Kidney epithelial cell (primary cell): ENCODE results near the gene WNT8A. TPM values are rescaled to one million over a fixed set of nuclear protein-coding genes. Genes with fewer than 3 reads are reported as not detected.

Experiments used
- DNase-seq: peaks from one replicate; pipeline ENCODE4 v3.0.0-alpha.2; 2010; ENCODE audit warnings: low read depth
- H3K27me3 ChIP-seq: 2 replicates; pipeline ENCODE4 v1.6.0; 2011; ENCODE audit warnings: low read length; ENCODE audit not compliant: control insufficient read depth, insufficient read depth
- H3K36me3 ChIP-seq: 2 replicates; pipeline ENCODE4 v1.5.1; 2011; ENCODE audit warnings: low read length; ENCODE audit not compliant: control insufficient read depth, insufficient read depth
- H3K4me3 ChIP-seq: 2 replicates; pipeline ENCODE4 v1.5.1; 2011; ENCODE audit warnings: low read depth, mild to moderate bottlenecking, control low read depth, low read length
- total RNA-seq: library from RNA; depleted of rRNA; stranded (reverse); fragments of >200 nt; gene quantifications from 2 replicates; pipeline ENCODE4 v1.2.3, GENCODE V29; 2015
- TF ChIP-seq, protein P1 (sequence below): IDR thresholded peaks from 2 replicates; pipeline ENCODE4 v1.5.1; 2011; ENCODE audit warnings: mild to moderate bottlenecking, moderate library complexity, low read length, control low read depth, inconsistent platforms; ENCODE audit not compliant: insufficient read depth, poor library complexity, severe bottlenecking

Gene WNT8A
- total RNA-seq, 1 donor from 2014 or later, result not detected

DNA sequence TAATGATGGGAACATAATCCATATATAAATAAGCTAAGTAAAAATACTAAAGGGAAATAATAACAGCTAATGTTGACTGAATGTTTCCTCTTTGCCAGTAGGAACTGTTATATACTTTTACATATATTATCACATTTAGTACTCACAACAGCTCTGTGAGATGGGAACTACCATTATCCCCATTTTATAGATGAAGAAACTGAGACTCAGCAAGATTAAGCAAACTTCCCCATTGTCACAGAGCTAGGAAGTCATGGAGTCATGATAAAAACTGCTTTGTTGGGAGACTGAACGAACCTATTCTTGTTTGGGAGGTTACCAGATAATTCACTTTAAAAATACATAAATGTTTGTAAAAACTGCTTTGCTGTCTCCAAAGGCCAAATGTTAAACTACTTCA lies 23.4 kb downstream of the WNT8A start:
- Histone ChIP-seq H3K27me3 (peaks cover 2% of the 10 kb centered on the region), H3K4me3 (no peak overlapping the region), H3K36me3 (no peaks in the 10 kb centered on the region)
- TF ChIP-seq, protein P1, sequence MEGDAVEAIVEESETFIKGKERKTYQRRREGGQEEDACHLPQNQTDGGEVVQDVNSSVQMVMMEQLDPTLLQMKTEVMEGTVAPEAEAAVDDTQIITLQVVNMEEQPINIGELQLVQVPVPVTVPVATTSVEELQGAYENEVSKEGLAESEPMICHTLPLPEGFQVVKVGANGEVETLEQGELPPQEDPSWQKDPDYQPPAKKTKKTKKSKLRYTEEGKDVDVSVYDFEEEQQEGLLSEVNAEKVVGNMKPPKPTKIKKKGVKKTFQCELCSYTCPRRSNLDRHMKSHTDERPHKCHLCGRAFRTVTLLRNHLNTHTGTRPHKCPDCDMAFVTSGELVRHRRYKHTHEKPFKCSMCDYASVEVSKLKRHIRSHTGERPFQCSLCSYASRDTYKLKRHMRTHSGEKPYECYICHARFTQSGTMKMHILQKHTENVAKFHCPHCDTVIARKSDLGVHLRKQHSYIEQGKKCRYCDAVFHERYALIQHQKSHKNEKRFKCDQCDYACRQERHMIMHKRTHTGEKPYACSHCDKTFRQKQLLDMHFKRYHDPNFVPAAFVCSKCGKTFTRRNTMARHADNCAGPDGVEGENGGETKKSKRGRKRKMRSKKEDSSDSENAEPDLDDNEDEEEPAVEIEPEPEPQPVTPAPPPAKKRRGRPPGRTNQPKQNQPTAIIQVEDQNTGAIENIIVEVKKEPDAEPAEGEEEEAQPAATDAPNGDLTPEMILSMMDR, result no peak
- DNase-seq, result no peak

GRCh38 chr5:138109463-138110265 lies 25.8 kb downstream of the WNT8A start:
- TF ChIP-seq, protein P1, result no peak
- peak; percentile 38 for DNase-seq

GRCh38 chr5:138110266-138110963 lies 26.6 kb downstream of the WNT8A start:
- TF ChIP-seq, protein P1, result no peak
- DNase-seq, result no peak
- Histone ChIP-seq H3K4me3 (no peak overlapping the region), H3K27me3 (no peaks in the 10 kb centered on the region), H3K36me3 (no peaks in the 10 kb centered on the region)

More at GRCh38 chr5:138109463-138110265, 25.8 kb downstream of the WNT8A start:
- Histone ChIP-seq H3K36me3 (no peaks in the 10 kb centered on the region), H3K4me3 (no peak overlapping the region), H3K27me3 (no peaks in the 10 kb centered on the region)

- no peak for DNase-seq
- Histone ChIP-seq H3K4me3 (no peak overlapping the region), H3K36me3 (no peaks in the 10 kb centered on the region), H3K27me3 (no peaks in the 10 kb centered on the region)
- TF ChIP-seq, protein P1, result no peak
Measured at GRCh38 chr5:138111181-138111580, 27.3 kb downstream of the WNT8A start.

GRCh38 chr5:138111937-138112336 lies 28.1 kb downstream of the WNT8A start:
- Histone ChIP-seq H3K27me3 (no peaks in the 10 kb centered on the region), H3K36me3 (no peaks in the 10 kb centered on the region), H3K4me3 (no peak overlapping the region)
- no peak for DNase-seq
- TF ChIP-seq, protein P1, result no peak

- Histone ChIP-seq H3K4me3 (no peak overlapping the region), H3K36me3 (no peaks in the 10 kb centered on the region), H3K27me3 (no peaks in the 10 kb centered on the region)
- TF ChIP-seq, protein P1, result no peak
- no peak for DNase-seq
Measured at GRCh38 chr5:138115254-138115653, 31.4 kb downstream of the WNT8A start.
